ENCODE results near the gene ZG16B. TPM values are rescaled to one million over a fixed set of nuclear protein-coding genes. Genes with fewer than 3 reads are reported as not detected.

Gene ZG16B
- total RNA-seq, 1 donor from 2014 or later, result 0.13 TPM

- DNase-seq (ENCODE audit: low read depth, low spot score), result no peak
Observed at GRCh38 chr16:2804728-2805127, 25.4 kb upstream of the ZG16B start.

GRCh38 chr16:2806286-2806685 lies 23.8 kb upstream of the ZG16B start:
- no peak for DNase-seq (ENCODE audit: low read depth, low spot score)

- no peak for DNase-seq (ENCODE audit: low read depth, low spot score)
Observed at GRCh38 chr16:2808181-2808580, 21.9 kb upstream of the ZG16B start.

- no peak for DNase-seq (ENCODE audit: low read depth, low spot score)
Observed at GRCh38 chr16:2809149-2809760, 20.8 kb upstream of the ZG16B start.

GRCh38 chr16:2810651-2811050 lies 19.5 kb upstream of the ZG16B start:
- DNase-seq (ENCODE audit: low read depth, low spot score), result no peak

- DNase-seq (ENCODE audit: low read depth, low spot score), result no peak
Observed at GRCh38 chr16:2811703-2812471, 18.2 kb upstream of the ZG16B start.

- DNase-seq (ENCODE audit: low read depth, low spot score), result no peak
Observed at GRCh38 chr16:2813771-2814221, 16.3 kb upstream of the ZG16B start.

- DNase-seq (ENCODE audit: low read depth, low spot score), result no peak
Observed at GRCh38 chr16:2814551-2815298, 15.4 kb upstream of the ZG16B start.

GRCh38 chr16:2815299-2815771 lies 14.8 kb upstream of the ZG16B start:
- no peak for DNase-seq (ENCODE audit: low read depth, low spot score)

- DNase-seq (ENCODE audit: low read depth, low spot score), result no peak
Observed at GRCh38 chr16:2816751-2817339, 13.3 kb upstream of the ZG16B start, which contains the start of gene PRSS21. TSS of gene PRSS21 (plus strand) at chr16:2817237. CDS start at chr16:2817269, 32 bp downstream.

GRCh38 chr16:2817340-2818271 lies 12.5 kb upstream of the ZG16B start:
- DNase-seq (ENCODE audit: low read depth, low spot score), result no peak

GRCh38 chr16:2818272-2818876 lies 11.7 kb upstream of the ZG16B start:
- no peak for DNase-seq (ENCODE audit: low read depth, low spot score)

GRCh38 chr16:2819179-2819938 lies 10.7 kb upstream of the ZG16B start:
- DNase-seq (ENCODE audit: low read depth, low spot score), result no peak

- DNase-seq (ENCODE audit: low read depth, low spot score), result no peak
Observed at GRCh38 chr16:2819939-2820835, 9.9 kb upstream of the ZG16B start.

- no peak for DNase-seq (ENCODE audit: low read depth, low spot score)
Observed at GRCh38 chr16:2820836-2821486, 9.1 kb upstream of the ZG16B start.

- no peak for DNase-seq (ENCODE audit: low read depth, low spot score)
Observed at GRCh38 chr16:2821487-2822157, 8.5 kb upstream of the ZG16B start.

GRCh38 chr16:2822158-2822495 lies 8.0 kb upstream of the ZG16B start:
- DNase-seq (ENCODE audit: low read depth, low spot score), result no peak
